ENCODE data around the gene IHH.

- TF ChIP-seq CTCF (conservative IDR thresholded peaks at IDR 0.05; ENCODE audit: low read depth, low read length) (no peak), EZH2 (IDR thresholded peaks at IDR 0.05; ENCODE audit: borderline replicate concordance, low read depth, low read length, poor library complexity, severe bottlenecking) (no peak)
Measured at GRCh38 chr2:219086196-219086595, 25.5 kb upstream of the IHH start.

All from A673 (cell line).